Measurements from ENCODE around the gene UNC79.

The UNC79 gene

GRCh38 chr14:93727039-93727740 is 296.5 kb downstream of the UNC79 start:
- no peak for TF ChIP-seq CTCF (IDR thresholded peaks at IDR 0.05)

GRCh38 chr14:93727917-93728650 is 297.3 kb downstream of the UNC79 start:
- TF ChIP-seq CTCF (IDR thresholded peaks at IDR 0.05), result no peak

GRCh38 chr14:93728651-93729016 is 297.9 kb downstream of the UNC79 start:
- TF ChIP-seq CTCF (IDR thresholded peaks at IDR 0.05), result no peak

GRCh38 chr14:93729993-93730392 is 299.3 kb downstream of the UNC79 start:
- no peak for TF ChIP-seq CTCF (IDR thresholded peaks at IDR 0.05)

GRCh38 chr14:93731753-93732152 is 301.0 kb downstream of the UNC79 start:
- no peak for TF ChIP-seq CTCF (IDR thresholded peaks at IDR 0.05)

- TF ChIP-seq CTCF (IDR thresholded peaks at IDR 0.05), result no peak
Observed at GRCh38 chr14:93732524-93732923, 301.8 kb downstream of the UNC79 start.

- TF ChIP-seq CTCF (IDR thresholded peaks at IDR 0.05), result no peak
Observed at GRCh38 chr14:93733231-93733630, 302.5 kb downstream of the UNC79 start.
